IMR-90 (cell line): ENCODE measurements around the gene AKAP13. TPM values are rescaled to one million over a fixed set of nuclear protein-coding genes. Genes with fewer than 3 reads are reported as not detected.

Source experiments
- ATAC-seq: fragments of 200-7000 bp; cut with Tn5 transposase; 2 replicates; pipeline ENCODE4 v1.9.1; 2020; ENCODE audit warnings: low read depth, mild to moderate bottlenecking, moderate library complexity
- BruUV-seq: library from RNA; stranded (reverse); fragments of 400-500 nt; replicated peaks from 2 replicates; lab custom pipeline; 2021; lab: Mats Ljungman, UMichigan
- CTCF ChIA-PET: fragments of 300-600 bp; formaldehyde crosslinking; extraction: SDS; loops from one replicate; lab custom pipeline; 2021; ENCODE audit warnings: antibody characterized with exemption; lab: Yijun Ruan, JAX
- POLR2A ChIA-PET: fragments of 300-600 bp; sonication (Branson Sonifier 250); formaldehyde crosslinking; loops from one replicate; lab custom pipeline; 2022; ENCODE audit warnings: antibody characterized with exemption; ENCODE audit not compliant: unreplicated experiment; lab: Charles Lee
- DNase-seq: peaks from one replicate; pipeline ENCODE4 v3.0.0; 2013
- H2AFZ ChIP-seq: replicated peaks from 2 replicates; pipeline ENCODE3; 2013; ENCODE audit warnings: low read length, mild to moderate bottlenecking; ENCODE audit not compliant: poor library complexity
- H2AK5ac ChIP-seq: 2 replicates; pipeline ENCODE4 v1.6.1; 2013; ENCODE audit warnings: low read depth, low read length, inconsistent platforms
- H2AK9ac ChIP-seq: replicated peaks from 2 replicates; pipeline ENCODE3; 2013; ENCODE audit warnings: mild to moderate bottlenecking, low read depth, low read length, moderate library complexity; ENCODE audit not compliant: poor library complexity
- H2BK120ac ChIP-seq: 2 replicates; pipeline ENCODE4 v1.6.1; 2013; ENCODE audit warnings: low read depth, low read length, inconsistent platforms
- H2BK15ac ChIP-seq: 3 replicates; pipeline ENCODE4 v1.6.1; 2013; ENCODE audit warnings: low read depth, low read length, inconsistent platforms
- H2BK20ac ChIP-seq: 2 replicates; pipeline ENCODE4 v1.6.1; 2013; ENCODE audit warnings: low read depth, mild to moderate bottlenecking, inconsistent platforms, low read length, moderate library complexity
- H2BK5ac ChIP-seq: 2 replicates; pipeline ENCODE4 v1.6.1; 2013; ENCODE audit warnings: mild to moderate bottlenecking, low read depth, low read length, inconsistent platforms; ENCODE audit not compliant: poor library complexity, severe bottlenecking
- H3K14ac ChIP-seq: replicated peaks from 2 replicates; pipeline ENCODE4 v1.6.1; 2013; ENCODE audit warnings: low read depth, low read length, inconsistent platforms
- H3K18ac ChIP-seq: 2 replicates; pipeline ENCODE4 v1.6.1; 2013; ENCODE audit warnings: low read depth, low read length, control low read depth
- H3K23ac ChIP-seq: 2 replicates; pipeline ENCODE4 v1.6.1; 2013; ENCODE audit warnings: low read depth, low read length, inconsistent platforms
- H3K27ac ChIP-seq: 2 replicates; pipeline ENCODE4 v1.5.1; 2013; ENCODE audit warnings: mild to moderate bottlenecking, control low read depth, low read length; ENCODE audit not compliant: insufficient read depth
- H3K27me3 ChIP-seq: 2 replicates; pipeline ENCODE4 v1.6.1; 2013; ENCODE audit warnings: low read length; ENCODE audit not compliant: control insufficient read depth, insufficient read depth
- H3K36me3 ChIP-seq: 2 replicates; pipeline ENCODE4 v1.6.1; 2013; ENCODE audit warnings: low read length, mixed read lengths; ENCODE audit not compliant: control insufficient read depth, insufficient read depth
- H3K4ac ChIP-seq: 2 replicates; pipeline ENCODE4 v1.6.1; 2013; ENCODE audit warnings: low read depth, low read length, inconsistent platforms
- H3K4me1 ChIP-seq: 2 replicates; pipeline ENCODE4 v1.6.1; 2013; ENCODE audit warnings: low read length, mixed read lengths; ENCODE audit not compliant: control insufficient read depth, insufficient read depth
- H3K4me2 ChIP-seq: 2 replicates; pipeline ENCODE4 v1.6.1; 2013; ENCODE audit warnings: low read depth, mild to moderate bottlenecking, control low read depth, low read length, moderate library complexity
- H3K4me3 ChIP-seq: 2 replicates; pipeline ENCODE4 v1.5.1; 2013; ENCODE audit warnings: low read depth, mild to moderate bottlenecking, control low read depth, low read length, moderate library complexity; ENCODE audit not compliant: insufficient read depth
- H3K56ac ChIP-seq: 2 replicates; pipeline ENCODE4 v1.6.1; 2013; ENCODE audit warnings: low read length, inconsistent platforms; ENCODE audit not compliant: insufficient read depth; ENCODE audit errors: extremely low read depth
- H3K79me1 ChIP-seq, 2 experiments: 2 replicates each; pipeline ENCODE4 v1.6.1; 2013; ENCODE audit warnings: low read length in 2 of 2, inconsistent platforms in 1 of 2, low read depth in 1 of 2
- H3K9ac ChIP-seq: 2 replicates; pipeline ENCODE4 v1.6.1; 2013; ENCODE audit warnings: low read depth, low read length, control low read depth
- H3K9me1 ChIP-seq: 2 replicates; pipeline ENCODE4 v1.6.1; 2013; ENCODE audit warnings: low read length, inconsistent platforms; ENCODE audit not compliant: insufficient read depth
- H3K9me3 ChIP-seq: 2 replicates; pipeline ENCODE4 v1.6.1; 2013; ENCODE audit warnings: low read length; ENCODE audit not compliant: control insufficient read depth, insufficient read depth
- H4K20me1 ChIP-seq: 2 replicates; pipeline ENCODE4 v1.6.1; 2013; ENCODE audit warnings: low read length, inconsistent platforms; ENCODE audit not compliant: insufficient read depth
- H4K5ac ChIP-seq: 2 replicates; pipeline ENCODE4 v1.6.1; 2013; ENCODE audit warnings: mild to moderate bottlenecking, low read depth, low read length, control low read depth
- H4K8ac ChIP-seq, 2 experiments: 2 replicates each; pipeline ENCODE4 v1.6.1; 2013; ENCODE audit warnings: low read depth in 2 of 2, low read length in 2 of 2, control low read depth in 1 of 2, inconsistent platforms in 1 of 2
- H4K91ac ChIP-seq: 2 replicates; pipeline ENCODE4 v1.6.1; 2013; ENCODE audit warnings: low read depth, low read length, inconsistent platforms; ENCODE audit not compliant: insufficient read depth
- BHLHE40 ChIP-seq: fragments of 150-350 bp; IDR thresholded peaks from 2 replicates; pipeline ENCODE4 v1.6.1; 2016; ENCODE audit warnings: mild to moderate bottlenecking, low read depth, low read length
- CHD1 ChIP-seq: IDR thresholded peaks from 2 replicates; pipeline ENCODE4 v1.6.1; 2012; ENCODE audit warnings: low read depth, low read length, improper control_type of control experiment
- ELK1 ChIP-seq: fragments of 150-350 bp; IDR thresholded peaks from 2 replicates; pipeline ENCODE4 v1.6.1; 2016; ENCODE audit warnings: low read depth, mild to moderate bottlenecking, low read length, moderate library complexity, borderline replicate concordance
- FOS ChIP-seq: fragments of 150-350 bp; IDR thresholded peaks from 2 replicates; pipeline ENCODE4 v1.6.1; 2016; ENCODE audit warnings: low read depth, low read length
- MAFK ChIP-seq: IDR thresholded peaks from 2 replicates; pipeline ENCODE4 v1.6.1; 2012; ENCODE audit warnings: low read depth, low read length, improper control_type of control experiment
- NFE2L2 ChIP-seq: fragments of 150-350 bp; IDR thresholded peaks from 2 replicates; pipeline ENCODE4 v1.6.1; 2016; ENCODE audit warnings: low read depth, mild to moderate bottlenecking, low read length
- POLR2A ChIP-seq: IDR thresholded peaks from 2 replicates; pipeline ENCODE4 v1.6.1; 2012; ENCODE audit warnings: mild to moderate bottlenecking, low read depth, low read length
- RAD21 ChIP-seq: IDR thresholded peaks from 2 replicates; pipeline ENCODE4 v1.6.1; 2012; ENCODE audit warnings: low read length, improper control_type of control experiment
- RCOR1 ChIP-seq: IDR thresholded peaks from 2 replicates; pipeline ENCODE4 v1.6.1; 2012; ENCODE audit warnings: mild to moderate bottlenecking, low read length, improper control_type of control experiment; ENCODE audit not compliant: insufficient replicate concordance
- RFX5 ChIP-seq: IDR thresholded peaks from 2 replicates; pipeline ENCODE4 v1.8.0; 2012; ENCODE audit warnings: low read depth, mild to moderate bottlenecking, low read length, moderate library complexity
- SMC3 ChIP-seq: fragments of 150-350 bp; IDR thresholded peaks from 2 replicates; pipeline ENCODE4 v1.6.1; 2016; ENCODE audit warnings: low read depth, mild to moderate bottlenecking, antibody characterized with exemption, low read length, moderate library complexity
- WGBS, 2 experiments: methylation state at CpG; one replicate each; pipeline versions ENCODE4 v1.1.5 to v1.1.7; 2013; ENCODE audit warnings: missing lambda C conversion rate in 2 of 2; ENCODE audit not compliant: insufficient read length in 1 of 2; ENCODE audit errors: extremely low coverage in 2 of 2; 5-methylcytosine and 5-hydroxymethylcytosine counted together
- dilution Hi-C: fragments of 300-500 bp; cut with HindIII; formaldehyde crosslinking; loops from one replicate; pipeline ENCODE4 v1.14.3; 2018; ENCODE audit warnings: low sequenced_read_pairs; ENCODE audit not compliant: unreplicated experiment
- in situ Hi-C: fragments of 300-500 bp; cut with MboI; formaldehyde crosslinking; loops from 3 replicates; pipeline ENCODE4 v1.14.3; 2019; ENCODE audit warnings: low sequenced_read_pairs, inconsistent platforms, mixed read lengths
- intact Hi-C: fragments of 100-400 bp; cut with micrococcal nuclease; formaldehyde crosslinking; loops from 2 replicates; pipeline ENCODE4 v1.10.0; 2022
- polyA plus RNA-seq, 3 experiments: library from polyadenylated mRNA; depleted of rRNA; stranded (reverse); fragments of >200 nt; gene quantifications; 2 replicates each; pipeline ENCODE4 v1.2.3, GENCODE V29; 2012; ENCODE audit warnings: low replicate concordance in 1 of 3
- total RNA-seq: library from RNA; depleted of rRNA; stranded (reverse); fragments of >200 nt; gene quantifications from 2 replicates; pipeline ENCODE4 v1.2.3, GENCODE V29; 2012
- TF ChIP-seq, protein P1 (sequence below): fragments of 150-350 bp; IDR thresholded peaks from 2 replicates; pipeline ENCODE4 v1.6.1; 2017; ENCODE audit warnings: mild to moderate bottlenecking, antibody characterized with exemption, low read length, low read depth

AKAP13 gene
- total and polyA plus RNA-seq, 2 of the 4 experiments (the other 2 are of a cell fraction) = 10.4 to 46.4 TPM

GRCh38 chr15:85737061-85737460 lies 356.7 kb downstream of the AKAP13 start:
- CTCF ChIA-PET = interaction anchor here (0.6 kb wide), 1 partner anchor 14 kb away, joined by 3 read pairs; no protein-coding TSS in a partner anchor
- in situ Hi-C loops = no loop called here

More at GRCh38 chr15:85737061-85737460, 356.7 kb downstream of the AKAP13 start:
- Histone ChIP-seq H2AFZ (no peak overlapping the region), H3K36me3 (peaks cover 25% of the 10 kb centered on the region), H3K79me1 (peaks cover 3% of the 10 kb centered on the region in 2 experiments; a peak in 1 of 4 replicates), H3K14ac (no peak overlapping the region), H3K4me3 (no peak overlapping the region), H3K27me3 (no peaks in the 10 kb centered on the region), H3K9ac (no peak overlapping the region), H2BK20ac (no peak overlapping the region), H4K91ac (no peak overlapping the region), H2BK15ac (no peak overlapping the region), H3K4me2 (no peak overlapping the region), H3K27ac (no peak overlapping the region), H3K18ac (no peak overlapping the region), H3K9me1 (no peaks in the 10 kb centered on the region), H3K9me3 (peaks cover 3% of the 10 kb centered on the region), H3K4ac (no peak overlapping the region), H2BK120ac (no peak overlapping the region), H3K56ac (no peak overlapping the region), H4K8ac (no peak overlapping the region), H2AK9ac (no peak overlapping the region), H3K23ac (no peak overlapping the region), H4K20me1 (no peaks in the 10 kb centered on the region; the same call in 1 of the 2 replicates), H2AK5ac (no peak overlapping the region), H4K5ac (no peak overlapping the region), H3K4me1 (peaks cover 1% of the 10 kb centered on the region; the same call in 1 of the 2 replicates), H2BK5ac (no peak overlapping the region)
- WGBS, 2 experiments = 93% methylated on average over 3 of the region's 6 CpGs; no CpG with 5 or more reads in 1 of the 2 experiments
- POLR2A ChIA-PET = no interaction called here
- dilution Hi-C loops (no loop called here), intact Hi-C loops (no loop called here)
- DNase-seq (no peak), ATAC-seq (no peak)
- TF ChIP-seq POLR2A (no peak), ELK1 (no peak), FOS (no peak), MAFK (no peak), BHLHE40 (no peak), RAD21 (no peak), RCOR1 (no peak), NFE2L2 (no peak), SMC3 (no peak), CHD1 (no peak), RFX5 (no peak)
- TF ChIP-seq, protein P1, sequence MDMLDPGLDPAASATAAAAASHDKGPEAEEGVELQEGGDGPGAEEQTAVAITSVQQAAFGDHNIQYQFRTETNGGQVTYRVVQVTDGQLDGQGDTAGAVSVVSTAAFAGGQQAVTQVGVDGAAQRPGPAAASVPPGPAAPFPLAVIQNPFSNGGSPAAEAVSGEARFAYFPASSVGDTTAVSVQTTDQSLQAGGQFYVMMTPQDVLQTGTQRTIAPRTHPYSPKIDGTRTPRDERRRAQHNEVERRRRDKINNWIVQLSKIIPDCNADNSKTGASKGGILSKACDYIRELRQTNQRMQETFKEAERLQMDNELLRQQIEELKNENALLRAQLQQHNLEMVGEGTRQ = no peak
- no TSS peak for BruUV-seq
